HG03378 (cell line): ENCODE data around the gene KNSTRN.

ENCODE experiments used
- ATAC-seq: cut with Tn5 transposase; IDR thresholded peaks from one replicate; pipeline ENCODE4 v1.9.1; 2021; ENCODE audit warnings: mild to moderate bottlenecking, moderate library complexity; ENCODE audit not compliant: unreplicated experiment

The KNSTRN gene

GRCh38 chr15:40345225-40345866, 37.2 kb upstream of the KNSTRN start:
- ATAC-seq, result no peak

- no peak for ATAC-seq
These were observed 36.5 kb upstream of the KNSTRN start for GRCh38 chr15:40345867-40346578.

- no peak for ATAC-seq
These were observed 35.7 kb upstream of the KNSTRN start for GRCh38 chr15:40346579-40347558.

- no peak for ATAC-seq
These were observed 34.7 kb upstream of the KNSTRN start for GRCh38 chr15:40347559-40348473.

GRCh38 chr15:40348474-40348870, 34.0 kb upstream of the KNSTRN start:
- ATAC-seq, result no peak

- ATAC-seq, result no peak
These were observed 33.4 kb upstream of the KNSTRN start for GRCh38 chr15:40349163-40349562.

GRCh38 chr15:40352281-40352901, 30.1 kb upstream of the KNSTRN start:
- ATAC-seq, result no peak

GRCh38 chr15:40353697-40354096, 28.8 kb upstream of the KNSTRN start:
- ATAC-seq, result no peak

- ATAC-seq, result no peak
These were observed 27.9 kb upstream of the KNSTRN start for GRCh38 chr15:40354408-40355171.

GRCh38 chr15:40355976-40356585, 26.4 kb upstream of the KNSTRN start:
- ATAC-seq, result no peak

- ATAC-seq, result no peak
These were observed 25.3 kb upstream of the KNSTRN start for GRCh38 chr15:40357246-40357645.

GRCh38 chr15:40357723-40358470, 24.6 kb upstream of the KNSTRN start, which contains the start of gene DISP2:
Gene DISP2 (plus strand): TSS chr15:40358219. CDS start chr15:40358322, 103 bp downstream.
- ATAC-seq, result no peak

GRCh38 chr15:40358471-40359353, 23.8 kb upstream of the KNSTRN start:
- ATAC-seq, result no peak

GRCh38 chr15:40360015-40360414, 22.5 kb upstream of the KNSTRN start:
- ATAC-seq, result no peak

GRCh38 chr15:40361640-40362039, 20.9 kb upstream of the KNSTRN start:
- ATAC-seq, result no peak

- ATAC-seq, result no peak
These were observed 18.9 kb upstream of the KNSTRN start for GRCh38 chr15:40363611-40364010.

- no peak for ATAC-seq
These were observed 18.3 kb upstream of the KNSTRN start for GRCh38 chr15:40364251-40364650.
